ENCODE results near the gene LSP1. TPM values are rescaled to one million over a fixed set of nuclear protein-coding genes. Genes with fewer than 3 reads are reported as not detected.

The LSP1 gene
- total and polyA plus RNA-seq, 2 of the 13 experiments (the other 11 are each of a cell fraction or from before 2014, with no cell fraction given), result 0.59 to 1.00 TPM

GRCh38 chr11:1908618-1909017, 55.7 kb downstream of the LSP1 start:
- Histone ChIP-seq H3K27ac (ENCODE audit: extremely low read length, insufficient read depth, low read length) (no peak overlapping the region), H3K36me3 (replicated peaks in 1 of 2; ENCODE audit: control insufficient read depth in 1 of 2, insufficient read depth in 2 of 2, low read length in 2 of 2) (no peaks in the 10 kb centered on the region), H3K9me3 (ENCODE audit: low read length) (no peaks in the 10 kb centered on the region), H3K79me2 (ENCODE audit: insufficient read depth, low read length) (no peaks in the 10 kb centered on the region), H3K4me1 (ENCODE audit: insufficient read depth, low read length) (no peaks in the 10 kb centered on the region), H3K4me2 (ENCODE audit: low read depth, low read length) (no peak overlapping the region), H3K27me3 (ENCODE audit: control insufficient read depth in 1 of 2, insufficient read depth in 2 of 2, low read length in 2 of 2) (peaks cover 3 to 45% of the 10 kb centered on the region in 2 experiments; a peak in 4 of 5 replicates), H2AFZ (ENCODE audit: low read length) (no peak overlapping the region), H3K4me3 (replicated peaks in 1 of 3; ENCODE audit: insufficient read depth in 1 of 3, low read depth in 2 of 3, low read length in 3 of 3) (no peak overlapping the region), H4K20me1 (ENCODE audit: insufficient read depth, low read length) (no peaks in the 10 kb centered on the region), H3K9ac (ENCODE audit: insufficient read depth, low read depth, low read length) (no peak overlapping the region)
- DNase-seq (ENCODE audit: low spot score), result no peak
- whole genome bisulfite sequencing (ENCODE audit: low lambda C conversion rate), result 39% methylated on average over 9 of the region's 9 CpGs
- POLR2A ChIA-PET, result no interaction called here
- in situ Hi-C loops (cut with HindIII; ENCODE audit: extremely low pct_ligation_motif_present, low pct_unique_long_range_greater_than_20kb) (no loop called here), intact Hi-C loops (cut with micrococcal nuclease; ENCODE audit: unreplicated experiment) (no loop called here)
- no TSS peak for BruUV-seq (replicated peaks)
- FAIRE-seq, result no peak
- ATAC-seq, result no peak
- CTCF ChIA-PET (ENCODE audit: low intra/inter-chr PET ratio, low total read pairs), result no interaction called here
- TF ChIP-seq SALL2 (CRISPR knock-in tag; IDR thresholded peaks at IDR 0.05) (no peak), RBM39 (IDR thresholded peaks at IDR 0.05; ENCODE audit: low read depth, low read length, poor library complexity, severe bottlenecking) (no peak), MTERF4 (CRISPR knock-in tag; IDR thresholded peaks at IDR 0.05) (no peak), STAT6 (CRISPR knock-in tag; IDR thresholded peaks at IDR 0.05; ENCODE audit: borderline replicate concordance) (no peak), JDP2 (CRISPR knock-in tag; IDR thresholded peaks at IDR 0.05; ENCODE audit: borderline replicate concordance) (no peak), ZNF512 (CRISPR knock-in tag; IDR thresholded peaks at IDR 0.05) (no peak), ZFP62 (CRISPR knock-in tag; IDR thresholded peaks at IDR 0.05) (no peak), RARG (CRISPR knock-in tag; IDR thresholded peaks at IDR 0.05; ENCODE audit: low read depth) (no peak), NFATC3 (CRISPR knock-in tag; IDR thresholded peaks at IDR 0.05) (no peak), BATF2 (CRISPR knock-in tag; IDR thresholded peaks at IDR 0.05) (no peak), ZFP41 (CRISPR knock-in tag; IDR thresholded peaks at IDR 0.05; ENCODE audit: borderline replicate concordance) (no peak), RFX3 (CRISPR knock-in tag; IDR thresholded peaks at IDR 0.05) (no peak), ETS1 (CRISPR knock-in tag; IDR thresholded peaks at IDR 0.05) (no peak), STAG1 (CRISPR knock-in tag; IDR thresholded peaks at IDR 0.05) (no peak), ZFP82 (CRISPR knock-in tag; IDR thresholded peaks at IDR 0.05; ENCODE audit: borderline replicate concordance) (no peak), NCOA1 (CRISPR knock-in tag; IDR thresholded peaks at IDR 0.05) (no peak)

Measured in HepG2 (cell line).